Mucosa of stomach (tissue), 1 donor: Measurements from ENCODE around the gene B3GNT4.

Experiments
- H3K27me3 ChIP-seq: one replicate; pipeline ENCODE4 v1.7.0; 2013; ENCODE audit warnings: mild to moderate bottlenecking, low read length; ENCODE audit not compliant: control insufficient read depth, insufficient read depth
- H3K36me3 ChIP-seq: one replicate; pipeline ENCODE4 v1.7.0; 2013; ENCODE audit warnings: low read length; ENCODE audit not compliant: control insufficient read depth, insufficient read depth
- H3K4me1 ChIP-seq: one replicate; pipeline ENCODE4 v1.7.0; 2013; ENCODE audit warnings: mild to moderate bottlenecking, low read length; ENCODE audit not compliant: control insufficient read depth, insufficient read depth
- H3K4me3 ChIP-seq: one replicate; pipeline ENCODE4 v1.7.0; 2013; ENCODE audit warnings: low read length
- H3K9ac ChIP-seq: one replicate; pipeline ENCODE4 v1.7.0; 2013; ENCODE audit warnings: mild to moderate bottlenecking, low read length, moderate library complexity
- H3K9me3 ChIP-seq: one replicate; pipeline ENCODE4 v1.7.0; 2013; ENCODE audit warnings: mild to moderate bottlenecking, low read length, moderate library complexity; ENCODE audit not compliant: control insufficient read depth
- donor health status: Pancreatic carcinoma.

Gene B3GNT4

GRCh38 chr12:122206111-122206881, 2.8 kb downstream of the B3GNT4 start:
- no peak overlapping the region for H3K4me3 ChIP-seq
- no peak overlapping the region for H3K9ac ChIP-seq
- peaks cover 6% of the 10 kb centered on the region for H3K4me1 ChIP-seq
- H3K36me3 ChIP-seq = peaks cover 9% of the 10 kb centered on the region
- peaks cover 43% of the 10 kb centered on the region for H3K27me3 ChIP-seq
- H3K9me3 ChIP-seq = no peaks in the 10 kb centered on the region

- H3K36me3 ChIP-seq = peaks cover 9% of the 10 kb centered on the region
- no peaks in the 10 kb centered on the region for H3K9me3 ChIP-seq
- peaks cover 6% of the 10 kb centered on the region for H3K4me1 ChIP-seq
- no peak overlapping the region for H3K4me3 ChIP-seq
- no peak overlapping the region for H3K9ac ChIP-seq
- H3K27me3 ChIP-seq = peaks cover 38% of the 10 kb centered on the region
These were observed 3.5 kb downstream of the B3GNT4 start for GRCh38 chr12:122206976-122207375.

DNA sequence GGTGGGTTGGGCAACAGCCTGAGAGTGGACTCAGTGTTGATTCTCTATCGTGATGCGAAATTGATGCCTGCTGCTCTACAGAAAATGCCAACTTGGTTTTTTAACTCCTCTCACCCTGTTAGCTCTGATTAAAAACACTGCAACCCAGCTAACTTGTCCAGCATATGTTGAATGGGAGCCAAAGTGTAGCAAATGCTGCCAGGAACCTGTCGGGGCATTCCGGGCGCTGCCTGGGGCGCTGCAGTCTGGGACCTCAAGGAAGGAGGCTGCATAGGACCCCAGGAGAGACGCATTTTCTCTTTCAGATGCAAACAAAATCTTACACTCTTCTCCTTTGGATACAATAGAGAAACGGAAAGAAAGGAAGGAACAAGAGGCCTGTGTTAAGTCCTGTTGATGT, 3.9 kb downstream of the B3GNT4 start:
- no peaks in the 10 kb centered on the region for H3K9me3 ChIP-seq
- peaks cover 34% of the 10 kb centered on the region for H3K27me3 ChIP-seq
- no peak overlapping the region for H3K9ac ChIP-seq
- H3K4me1 ChIP-seq = peaks cover 6% of the 10 kb centered on the region
- peaks cover 9% of the 10 kb centered on the region for H3K36me3 ChIP-seq
- H3K4me3 ChIP-seq = no peak overlapping the region

- no peaks in the 10 kb centered on the region for H3K9me3 ChIP-seq
- no peak overlapping the region for H3K4me3 ChIP-seq
- H3K4me1 ChIP-seq = peaks cover under 1% of the 10 kb centered on the region
- peaks cover 29% of the 10 kb centered on the region for H3K27me3 ChIP-seq
- peaks cover 9% of the 10 kb centered on the region for H3K36me3 ChIP-seq
- H3K9ac ChIP-seq = no peak overlapping the region
These were observed 4.7 kb downstream of the B3GNT4 start for GRCh38 chr12:122208073-122208820.

GRCh38 chr12:122215771-122216170, 12.3 kb downstream of the B3GNT4 start:
- H3K27me3 ChIP-seq = no peaks in the 10 kb centered on the region
- peaks cover 10% of the 10 kb centered on the region for H3K36me3 ChIP-seq
- H3K4me1 ChIP-seq = no peaks in the 10 kb centered on the region
- H3K9me3 ChIP-seq = no peaks in the 10 kb centered on the region
- no peak overlapping the region for H3K9ac ChIP-seq
- H3K4me3 ChIP-seq = no peak overlapping the region

DNA sequence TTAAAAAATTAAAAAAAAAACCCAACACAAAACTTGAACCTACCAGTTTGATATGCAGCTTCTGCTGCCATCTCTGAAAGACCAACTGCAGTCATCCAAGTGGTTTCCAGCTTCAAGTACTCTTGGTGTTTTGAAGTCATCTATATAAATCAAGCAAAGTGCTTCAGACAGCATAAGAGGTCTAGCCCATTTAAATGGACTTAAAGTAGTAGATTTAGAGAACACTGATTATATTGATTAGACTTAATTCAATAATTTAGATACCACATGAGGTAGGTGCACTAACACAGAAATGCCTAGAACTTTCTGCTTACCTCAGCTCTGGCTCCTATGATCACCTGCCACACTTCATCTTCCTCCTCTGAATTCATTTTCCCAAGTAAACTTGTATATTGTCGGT, 12.9 kb downstream of the B3GNT4 start:
- Histone ChIP-seq H3K4me3 (no peak overlapping the region), H3K9ac (no peak overlapping the region), H3K36me3 (peaks cover 10% of the 10 kb centered on the region), H3K4me1 (no peaks in the 10 kb centered on the region), H3K27me3 (no peaks in the 10 kb centered on the region), H3K9me3 (no peaks in the 10 kb centered on the region)

DNA sequence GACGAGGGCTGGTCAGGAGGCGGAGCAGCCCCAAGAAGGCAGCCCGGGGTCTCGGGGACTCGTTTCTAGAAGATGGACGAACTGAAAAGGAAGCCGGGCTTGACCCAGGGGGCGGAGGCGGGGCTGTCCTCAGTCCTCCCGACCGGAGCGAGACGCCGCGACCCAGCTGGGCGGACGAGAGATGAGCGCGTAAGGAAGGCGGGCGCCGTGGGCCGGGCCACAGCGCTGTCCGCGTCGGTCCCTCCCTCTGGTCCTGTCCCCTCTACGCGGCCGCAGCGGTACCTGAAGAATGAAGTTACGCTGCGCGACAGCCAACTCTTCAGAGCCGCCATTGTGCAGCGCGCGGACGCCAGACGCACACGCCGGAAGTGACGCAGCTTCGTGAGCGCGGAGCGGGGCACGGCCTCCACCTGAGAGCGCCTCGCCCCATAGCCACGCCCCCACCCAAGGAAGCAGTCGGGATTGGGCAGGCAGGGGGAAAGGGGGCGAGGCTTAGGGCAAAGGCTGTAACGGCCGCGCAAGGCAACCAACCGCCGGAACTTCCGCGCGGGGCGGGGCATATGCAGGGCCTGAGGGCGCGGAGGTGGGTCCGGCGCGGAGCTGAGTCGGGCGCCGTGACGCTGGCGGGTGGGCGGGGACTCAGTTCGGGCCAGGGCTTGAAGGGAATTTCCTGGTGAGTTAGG, 22.3 kb downstream of the B3GNT4 start, which contains the start of gene DIABLO:
DIABLO (minus strand) TSS at position 370 of the 683 bp plus-strand sequence; CDS start at position 332, 38 bp downstream.
- peak within 1 kb of the TSS; percentile 88 for H3K9ac ChIP-seq
- H3K27me3 ChIP-seq = no peaks in the 10 kb centered on the region
- peak within 1 kb of the TSS; percentile 80 for H3K4me3 ChIP-seq
- H3K9me3 ChIP-seq = no peaks in the 10 kb centered on the region
- peaks cover 8% of the 10 kb centered on the region for H3K4me1 ChIP-seq
- peaks cover 2% of the 10 kb centered on the region for H3K36me3 ChIP-seq

- Histone ChIP-seq H3K4me3 (peak overlapping the region; percentile 27), H3K9me3 (no peaks in the 10 kb centered on the region), H3K4me1 (peaks cover 8% of the 10 kb centered on the region), H3K27me3 (no peaks in the 10 kb centered on the region), H3K9ac (no peak overlapping the region), H3K36me3 (peaks cover 4% of the 10 kb centered on the region)
These were observed 23.0 kb downstream of the B3GNT4 start for GRCh38 chr12:122226366-122227125.

DNA sequence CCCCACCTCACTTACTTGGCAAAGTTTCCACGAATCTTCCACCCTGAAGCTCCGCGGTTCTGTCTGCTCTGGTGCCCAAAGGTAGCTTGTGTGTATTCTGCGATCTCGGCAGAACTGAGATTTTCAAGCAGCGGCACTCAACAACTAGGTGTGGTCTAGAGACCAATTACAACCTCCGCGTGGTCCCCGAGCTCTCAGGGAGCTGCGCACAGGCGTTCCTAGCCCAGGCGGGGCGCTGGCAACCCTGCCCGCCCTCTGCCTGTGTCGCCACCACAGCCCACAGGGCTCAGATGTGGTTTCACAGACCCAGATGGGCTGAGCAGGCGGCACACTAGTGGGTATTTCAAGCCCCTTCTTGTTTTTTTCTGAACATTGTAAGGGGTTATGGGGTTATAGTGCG, 23.8 kb downstream of the B3GNT4 start:
- H3K9ac ChIP-seq = no peak overlapping the region
- no peaks in the 10 kb centered on the region for H3K27me3 ChIP-seq
- H3K36me3 ChIP-seq = peaks cover 4% of the 10 kb centered on the region
- H3K4me1 ChIP-seq = peaks cover 8% of the 10 kb centered on the region
- no peak overlapping the region for H3K4me3 ChIP-seq
- H3K9me3 ChIP-seq = no peaks in the 10 kb centered on the region

DNA sequence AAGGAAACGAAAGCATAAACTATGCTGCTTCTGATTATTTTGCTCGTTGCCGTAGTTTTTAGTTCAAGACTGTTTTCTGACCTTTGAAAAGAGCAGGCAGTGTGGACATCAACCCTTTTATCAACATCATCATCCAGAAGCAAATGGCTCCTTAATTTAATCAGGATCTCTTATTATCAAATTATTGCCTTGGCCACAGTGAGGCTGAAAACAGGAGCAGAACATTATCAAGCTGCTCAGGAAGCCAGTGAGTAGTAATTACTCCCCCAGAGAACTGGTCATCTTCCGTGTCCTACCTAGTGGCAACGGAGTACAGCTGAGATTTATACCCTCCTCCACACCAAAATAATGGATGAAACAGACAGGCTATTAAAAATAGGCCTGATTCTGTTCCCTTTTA, 24.6 kb downstream of the B3GNT4 start:
- peaks cover 4% of the 10 kb centered on the region for H3K36me3 ChIP-seq

DNA sequence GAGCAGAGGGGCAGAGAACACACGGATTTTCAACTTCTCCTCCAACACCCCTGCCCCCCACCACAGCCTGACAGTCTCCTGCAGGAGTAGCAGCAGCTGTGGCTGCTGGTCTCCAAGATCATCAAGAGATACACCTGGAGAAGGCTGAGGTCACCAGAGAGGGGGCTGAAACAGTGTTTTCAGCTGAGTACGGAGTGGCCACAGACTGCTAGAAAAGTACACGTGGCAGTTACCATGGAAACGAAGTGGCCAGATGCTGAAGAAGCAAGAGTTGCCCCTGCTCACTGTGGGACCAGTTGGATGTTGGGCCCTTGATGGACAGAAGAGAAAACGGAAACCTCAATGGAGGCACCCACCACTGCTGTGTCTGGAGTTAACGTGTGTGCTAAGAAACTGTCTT, 27.3 kb downstream of the B3GNT4 start:
- Histone ChIP-seq H3K9me3 (no peaks in the 10 kb centered on the region), H3K36me3 (peaks cover 4% of the 10 kb centered on the region), H3K4me3 (no peak overlapping the region), H3K9ac (no peak overlapping the region), H3K27me3 (no peaks in the 10 kb centered on the region), H3K4me1 (peaks cover 8% of the 10 kb centered on the region)

More for the DNA sequence above, 24.6 kb downstream of the B3GNT4 start:
- Histone ChIP-seq H3K9ac (no peak overlapping the region), H3K9me3 (no peaks in the 10 kb centered on the region), H3K4me3 (no peak overlapping the region), H3K4me1 (peaks cover 8% of the 10 kb centered on the region), H3K27me3 (no peaks in the 10 kb centered on the region)
